HepG2 (cell line): ENCODE results near the gene TASP1. TPM values are rescaled to one million over a fixed set of nuclear protein-coding genes. Genes with fewer than 3 reads are reported as not detected.

Source experiments
- CCDC6 ChIP-seq: sonication (generic); formaldehyde crosslinking; IDR thresholded peaks from 2 replicates; pipeline ENCODE4 v1.8.1; 2022; ENCODE audit warnings: mild to moderate bottlenecking, missing genetic modification reagents, moderate library complexity
- ELF3 ChIP-seq: IDR thresholded peaks from 2 replicates; pipeline ENCODE4 v1.6.1; 2016; ENCODE audit warnings: missing genetic modification reagents, missing compliant biosample characterization
- FOXA1 ChIP-seq, 2 experiments: fragments of 450-650 bp in 1 of 2; sonication (generic) in 1 of 2; formaldehyde crosslinking in 1 of 2; IDR thresholded peaks; 2 replicates each; pipeline versions ENCODE4 v1.4.0 to v1.6.1; 2016 to 2020; ENCODE audit warnings: missing genetic modification reagents in 1 of 2
- GATAD1 ChIP-seq: IDR thresholded peaks from 2 replicates; pipeline ENCODE4 v1.6.1; 2016; ENCODE audit warnings: missing genetic modification reagents, missing compliant biosample characterization
- KDM4B ChIP-seq: sonication (generic); formaldehyde crosslinking; IDR thresholded peaks from 2 replicates; pipeline ENCODE4 v1.4.0; 2020; ENCODE audit warnings: missing genetic modification reagents
- MIXL1 ChIP-seq: IDR thresholded peaks from 2 replicates; pipeline ENCODE4 v1.6.1; 2016
- NCOR1 ChIP-seq: fragments of 200-600 bp; sonication (generic); IDR thresholded peaks from 2 replicates; pipeline ENCODE4 v1.7.0; 2017; ENCODE audit warnings: antibody characterized with exemption, low read length, borderline replicate concordance
- NR2C2 ChIP-seq: sonication (generic); formaldehyde crosslinking; IDR thresholded peaks from 2 replicates; pipeline ENCODE4 v1.4.0; 2020; ENCODE audit warnings: missing genetic modification reagents, mild to moderate bottlenecking, moderate library complexity, borderline replicate concordance
- PHF5A ChIP-seq: IDR thresholded peaks from one replicate; pipeline ENCODE4 v1.6.1; 2018; ENCODE audit warnings: low read depth, missing genetic modification reagents; ENCODE audit not compliant: unreplicated experiment
- PITX1 ChIP-seq: sonication (generic); formaldehyde crosslinking; IDR thresholded peaks from 2 replicates; pipeline ENCODE4 v1.5.1; 2020; ENCODE audit warnings: mild to moderate bottlenecking, missing genetic modification reagents
- RARA ChIP-seq: IDR thresholded peaks from 2 replicates; pipeline ENCODE4 v1.6.1; 2016; ENCODE audit warnings: missing genetic modification reagents, missing compliant biosample characterization
- SMYD3 ChIP-seq: sonication (generic); formaldehyde crosslinking; IDR thresholded peaks from 2 replicates; pipeline ENCODE4 v1.8.1; 2023; ENCODE audit warnings: mild to moderate bottlenecking, missing genetic modification reagents
- SNRNP70 ChIP-seq: fragments of 200-400 bp; formaldehyde crosslinking; IDR thresholded peaks from 2 replicates; pipeline ENCODE4 v1.6.1; 2017; ENCODE audit warnings: mild to moderate bottlenecking, low read depth, low read length, moderate library complexity
- STAG1 ChIP-seq: sonication (generic); formaldehyde crosslinking; IDR thresholded peaks from 2 replicates; pipeline ENCODE4 v1.4.0; 2020; ENCODE audit warnings: missing genetic modification reagents
- ZNF33A ChIP-seq: sonication (generic); formaldehyde crosslinking; IDR thresholded peaks from 2 replicates; pipeline ENCODE4 v1.5.1; 2020; ENCODE audit warnings: missing genetic modification reagents, mild to moderate bottlenecking, moderate library complexity, borderline replicate concordance
- ZNF614 ChIP-seq: IDR thresholded peaks from 2 replicates; pipeline ENCODE4 v1.6.1; 2018; ENCODE audit warnings: missing biosample characterization, missing genetic modification reagents, inconsistent platforms, borderline replicate concordance
- ZNF616 ChIP-seq: sonication (generic); formaldehyde crosslinking; IDR thresholded peaks from 2 replicates; pipeline ENCODE4 v1.5.0; 2020; ENCODE audit warnings: low read depth, mild to moderate bottlenecking, missing genetic modification reagents
- ZNF644 ChIP-seq: IDR thresholded peaks from 2 replicates; pipeline ENCODE4 v1.6.1; 2016; ENCODE audit warnings: low read depth
- ZNF772 ChIP-seq: sonication (generic); formaldehyde crosslinking; IDR thresholded peaks from 2 replicates; pipeline ENCODE4 v1.5.0; 2020; ENCODE audit warnings: mild to moderate bottlenecking, missing genetic modification reagents
- ZSCAN9 ChIP-seq: IDR thresholded peaks from 2 replicates; pipeline ENCODE4 v1.6.1; 2016; ENCODE audit warnings: borderline replicate concordance
- polyA plus RNA-seq, 8 experiments: library from polyadenylated mRNA; depleted of rRNA in 3 of 8; stranded (reverse) in 7 of 8; unstranded in 1 of 8; fragments of >200 nt; fragmentation: Illumina TruSeq in 4 of 8; extraction: Trizol in 4 of 8; gene quantifications; 2 replicates each; pipeline versions ENCODE4 v1.2.1 to v1.2.3, GENCODE V29; 2011 to 2016; ENCODE audit warnings: low read depth in 4 of 8, missing spikeins in 1 of 8, mixed read lengths in 1 of 8; ENCODE audit not compliant: insufficient read depth in 1 of 8
- total RNA-seq, 5 experiments: library from RNA; depleted of rRNA; stranded (reverse); fragments of >200 nt; fragmentation: Illumina TruSeq; extraction: Trizol; gene quantifications; 2 replicates each; pipeline ENCODE4 v1.2.3, GENCODE V29; 2016; ENCODE audit warnings: low read depth in 1 of 5
- TF ChIP-seq, protein P1 (sequence below): sonication (generic); formaldehyde crosslinking; IDR thresholded peaks from 2 replicates; pipeline ENCODE4 v1.4.0; 2020; ENCODE audit warnings: missing genetic modification reagents, borderline replicate concordance
- TF ChIP-seq, protein P2 (sequence below): sonication (generic); formaldehyde crosslinking; IDR thresholded peaks from 2 replicates; pipeline ENCODE4 v1.8.0; 2022; ENCODE audit warnings: mild to moderate bottlenecking, missing genetic modification reagents, moderate library complexity
- TF ChIP-seq, protein P3 (sequence below): IDR thresholded peaks from 2 replicates; pipeline ENCODE4 v1.6.1; 2016; ENCODE audit warnings: low read depth
- TF ChIP-seq, protein P4 (sequence below): sonication (generic); formaldehyde crosslinking; IDR thresholded peaks from 2 replicates; pipeline ENCODE4 v1.4.0; 2020; ENCODE audit warnings: low read depth, missing genetic modification reagents

Gene TASP1
- total and polyA plus RNA-seq, 2 of the 13 experiments (the other 11 are each of a cell fraction or from before 2014, with no cell fraction given), result 10.0 to 25.2 TPM

- TF ChIP-seq, protein P1, sequence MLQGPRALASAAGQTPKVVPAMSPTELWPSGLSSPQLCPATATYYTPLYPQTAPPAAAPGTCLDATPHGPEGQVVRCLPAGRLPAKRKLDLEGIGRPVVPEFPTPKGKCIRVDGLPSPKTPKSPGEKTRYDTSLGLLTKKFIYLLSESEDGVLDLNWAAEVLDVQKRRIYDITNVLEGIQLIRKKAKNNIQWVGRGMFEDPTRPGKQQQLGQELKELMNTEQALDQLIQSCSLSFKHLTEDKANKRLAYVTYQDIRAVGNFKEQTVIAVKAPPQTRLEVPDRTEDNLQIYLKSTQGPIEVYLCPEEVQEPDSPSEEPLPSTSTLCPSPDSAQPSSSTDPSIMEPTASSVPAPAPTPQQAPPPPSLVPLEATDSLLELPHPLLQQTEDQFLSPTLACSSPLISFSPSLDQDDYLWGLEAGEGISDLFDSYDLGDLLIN (CRISPR knock-in tag), result no peak
- TF ChIP-seq ZNF616 (no peak), SMYD3 (CRISPR knock-in tag) (no peak), ELF3 (CRISPR knock-in tag) (peak; percentile 73), GATAD1 (CRISPR knock-in tag) (0 out of 2 replicates have a peak, but pooled peaks have one; percentile 31), NR2C2 (no peak), CCDC6 (CRISPR knock-in tag) (0 out of 2 replicates have a peak, but pooled peaks have one; percentile 43), MIXL1 (CRISPR knock-in tag) (peak; percentile 75; the same call in 1 of the 2 replicates), SNRNP70 (no peak), ZNF33A (CRISPR knock-in tag) (no peak), ZNF772 (CRISPR knock-in tag) (0 out of 2 replicates have a peak, but pooled peaks have one; percentile 45), KDM4B (CRISPR knock-in tag) (no peak), PITX1 (CRISPR knock-in tag) (no peak), FOXA1 (IDR thresholded peaks at IDR 0.05) (no peak), FOXA1 (CRISPR knock-in tag; IDR thresholded peaks at IDR 0.05) (peak; percentile 83), ZNF614 (CRISPR knock-in tag) (peak; percentile 80), STAG1 (CRISPR knock-in tag) (peak; percentile 96), ZSCAN9 (CRISPR knock-in tag) (peak; percentile 52; the same call in 1 of the 2 replicates), ZNF644 (CRISPR knock-in tag) (no peak), NCOR1 (no peak), PHF5A (CRISPR knock-in tag) (peak; percentile 79), RARA (CRISPR knock-in tag) (peak; percentile 30; the same call in 1 of the 2 replicates)
- TF ChIP-seq, protein P2, sequence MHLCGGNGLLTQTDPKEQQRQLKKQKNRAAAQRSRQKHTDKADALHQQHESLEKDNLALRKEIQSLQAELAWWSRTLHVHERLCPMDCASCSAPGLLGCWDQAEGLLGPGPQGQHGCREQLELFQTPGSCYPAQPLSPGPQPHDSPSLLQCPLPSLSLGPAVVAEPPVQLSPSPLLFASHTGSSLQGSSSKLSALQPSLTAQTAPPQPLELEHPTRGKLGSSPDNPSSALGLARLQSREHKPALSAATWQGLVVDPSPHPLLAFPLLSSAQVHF (CRISPR knock-in tag), result no peak
- TF ChIP-seq, protein P3, sequence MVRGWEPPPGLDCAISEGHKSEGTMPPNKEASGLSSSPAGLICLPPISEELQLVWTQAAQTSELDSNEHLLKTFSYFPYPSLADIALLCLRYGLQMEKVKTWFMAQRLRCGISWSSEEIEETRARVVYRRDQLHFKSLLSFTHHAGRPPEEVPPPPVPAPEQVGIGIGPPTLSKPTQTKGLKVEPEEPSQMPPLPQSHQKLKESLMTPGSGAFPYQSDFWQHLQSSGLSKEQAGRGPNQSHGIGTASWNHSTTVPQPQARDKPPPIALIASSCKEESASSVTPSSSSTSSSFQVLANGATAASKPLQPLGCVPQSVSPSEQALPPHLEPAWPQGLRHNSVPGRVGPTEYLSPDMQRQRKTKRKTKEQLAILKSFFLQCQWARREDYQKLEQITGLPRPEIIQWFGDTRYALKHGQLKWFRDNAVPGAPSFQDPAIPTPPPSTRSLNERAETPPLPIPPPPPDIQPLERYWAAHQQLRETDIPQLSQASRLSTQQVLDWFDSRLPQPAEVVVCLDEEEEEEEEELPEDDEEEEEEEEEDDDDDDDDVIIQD (CRISPR knock-in tag), result 0 out of 2 replicates have a peak, but pooled peaks have one; percentile 38
- TF ChIP-seq, protein P4, sequence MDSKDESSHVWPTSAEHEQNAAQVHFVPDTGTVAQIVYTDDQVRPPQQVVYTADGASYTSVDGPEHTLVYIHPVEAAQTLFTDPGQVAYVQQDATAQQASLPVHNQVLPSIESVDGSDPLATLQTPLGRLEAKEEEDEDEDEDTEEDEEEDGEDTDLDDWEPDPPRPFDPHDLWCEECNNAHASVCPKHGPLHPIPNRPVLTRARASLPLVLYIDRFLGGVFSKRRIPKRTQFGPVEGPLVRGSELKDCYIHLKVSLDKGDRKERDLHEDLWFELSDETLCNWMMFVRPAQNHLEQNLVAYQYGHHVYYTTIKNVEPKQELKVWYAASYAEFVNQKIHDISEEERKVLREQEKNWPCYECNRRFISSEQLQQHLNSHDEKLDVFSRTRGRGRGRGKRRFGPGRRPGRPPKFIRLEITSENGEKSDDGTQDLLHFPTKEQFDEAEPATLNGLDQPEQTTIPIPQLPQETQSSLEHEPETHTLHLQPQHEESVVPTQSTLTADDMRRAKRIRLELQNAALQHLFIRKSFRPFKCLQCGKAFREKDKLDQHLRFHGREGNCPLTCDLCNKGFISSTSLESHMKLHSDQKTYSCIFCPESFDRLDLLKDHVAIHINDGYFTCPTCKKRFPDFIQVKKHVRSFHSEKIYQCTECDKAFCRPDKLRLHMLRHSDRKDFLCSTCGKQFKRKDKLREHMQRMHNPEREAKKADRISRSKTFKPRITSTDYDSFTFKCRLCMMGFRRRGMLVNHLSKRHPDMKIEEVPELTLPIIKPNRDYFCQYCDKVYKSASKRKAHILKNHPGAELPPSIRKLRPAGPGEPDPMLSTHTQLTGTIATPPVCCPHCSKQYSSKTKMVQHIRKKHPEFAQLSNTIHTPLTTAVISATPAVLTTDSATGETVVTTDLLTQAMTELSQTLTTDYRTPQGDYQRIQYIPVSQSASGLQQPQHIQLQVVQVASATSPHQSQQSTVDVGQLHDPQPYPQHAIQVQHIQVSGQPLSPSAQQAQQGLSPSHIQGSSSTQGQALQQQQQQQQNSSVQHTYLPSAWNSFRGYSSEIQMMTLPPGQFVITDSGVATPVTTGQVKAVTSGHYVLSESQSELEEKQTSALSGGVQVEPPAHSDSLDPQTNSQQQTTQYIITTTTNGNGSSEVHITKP (CRISPR knock-in tag), result peak; percentile 39; the same call in 1 of the 2 replicates
These were observed 92.1 kb downstream of the TASP1 start (continued) for GRCh38 chr20:13546497-13547131.
